Airway epithelial cell (primary cell): ENCODE measurements around the gene DNAJC27. TPM values are rescaled to one million over a fixed set of nuclear protein-coding genes. Genes with fewer than 3 reads are reported as not detected.

Source experiments
- total RNA-seq: library from RNA; depleted of rRNA; stranded (reverse); fragments of >200 nt; gene quantifications from 2 replicates; pipeline ENCODE4 v1.2.3, GENCODE V29; 2015

Gene DNAJC27
- total RNA-seq = 1.3 and 2.3 TPM in 2 replicates

DNA sequence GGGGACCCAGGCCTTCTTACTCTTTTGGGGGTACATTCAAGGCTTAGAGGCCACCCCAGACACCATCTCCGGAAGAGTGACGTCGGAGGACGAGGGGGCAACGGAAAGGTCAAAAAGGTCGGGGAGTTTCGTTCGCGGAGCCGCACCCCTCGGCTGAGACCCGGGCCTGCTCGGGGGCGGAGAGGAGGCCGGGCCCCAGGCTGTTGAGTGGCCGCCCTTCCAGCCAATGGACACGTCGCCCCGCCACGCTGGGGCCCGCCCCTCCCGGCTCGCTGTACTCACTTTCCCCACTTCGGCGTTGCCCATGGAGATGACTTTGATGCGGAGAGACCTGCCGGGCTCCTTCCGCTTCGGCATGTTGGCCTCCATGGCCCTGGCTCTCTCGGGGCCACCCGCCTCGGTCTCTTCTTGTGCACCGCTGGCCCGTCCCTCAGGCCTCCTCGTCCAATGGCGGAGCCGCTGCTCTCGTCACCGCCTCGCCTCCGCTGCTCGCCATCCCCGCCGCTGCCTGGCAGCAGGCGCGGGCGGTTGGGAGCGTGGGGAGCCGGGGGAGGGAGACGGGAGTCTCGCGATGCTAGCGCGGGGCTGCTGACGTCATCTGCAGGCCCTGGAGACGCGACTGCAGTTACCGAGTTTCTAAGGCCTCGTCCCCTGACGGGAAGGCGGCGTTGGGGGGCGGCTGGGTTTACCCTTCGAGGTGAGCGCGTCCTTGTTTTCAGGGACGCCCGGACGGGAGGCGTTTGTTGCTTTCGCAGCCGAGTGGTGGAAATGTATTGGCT is at the start of gene DNAJC27:
DNAJC27 (minus strand) TSS at position 420 of the 779 bp plus-strand sequence; CDS start at position 369, 51 bp downstream.

DNA sequence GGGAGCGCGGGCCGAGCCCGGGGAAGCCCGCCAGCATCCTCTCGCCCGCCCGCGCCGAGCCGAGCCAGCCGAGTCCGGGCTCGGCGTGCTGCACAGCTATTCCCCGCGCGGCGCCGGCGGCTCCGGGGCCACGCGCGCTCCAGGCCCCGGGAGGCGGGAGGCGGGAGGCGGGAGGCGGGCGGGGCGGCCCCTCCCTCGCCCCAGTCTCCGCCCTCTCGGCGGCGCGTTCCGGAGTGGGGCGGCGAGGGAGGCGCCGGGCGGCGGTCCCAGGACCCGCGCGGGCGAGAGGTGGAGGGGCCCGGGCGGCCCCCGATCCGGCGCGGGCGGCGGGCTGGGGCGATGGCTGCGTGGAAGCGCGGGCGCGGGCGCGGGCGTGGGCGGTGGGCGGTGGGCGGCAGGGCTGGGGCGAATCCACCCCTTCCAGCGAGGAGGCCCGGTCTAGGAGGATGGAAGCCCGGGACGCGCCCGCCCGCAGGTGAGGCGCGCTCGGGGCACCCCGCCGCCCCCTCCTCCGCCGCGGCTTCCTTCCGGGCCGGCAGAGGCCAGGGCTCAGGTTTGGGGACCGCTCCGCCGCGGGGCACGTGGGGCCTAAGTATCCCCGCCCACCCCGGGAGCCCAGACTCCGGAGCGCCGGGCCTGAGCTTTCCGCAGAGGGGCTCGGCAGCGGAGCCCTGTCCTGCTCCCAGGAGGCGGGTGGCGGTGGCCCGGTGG is 51.5 kb downstream of the DNAJC27 start, which contains the start of gene ADCY3:
ADCY3 (minus strand) TSS at position 140 of the 711 bp plus-strand sequence. CDS start 1,250 bp downstream, outside the sequence.

Other genes starting within 250 kb of the DNAJC27 start
- gene PTRHD1, start 178.6 kb downstream of the DNAJC27 start, total RNA-seq = 24.0 and 29.8 TPM in 2 replicates
- gene CENPO, start 178.5 kb downstream of the DNAJC27 start, total RNA-seq = 9.5 and 15.7 TPM in 2 replicates
- gene ADCY3, start 51.7 kb downstream of the DNAJC27 start, total RNA-seq = 28.9 and 35.2 TPM in 2 replicates
- 0.23 and 0.28 TPM in 2 replicates for gene EFR3B, start 70.1 kb upstream of the DNAJC27 start, total RNA-seq
- gene POMC, start 196.6 kb upstream of the DNAJC27 start, total RNA-seq = 0.85 and 0.88 TPM in 2 replicates